ENCODE measurements around the gene GPR85.

Gene GPR85

GRCh38 chr7:113046453-113046852, 40.2 kb downstream of the GPR85 start:
- Mint-ChIP-seq H3K27me3 (peaks cover 26% of the 10 kb centered on the region), H3K27ac (no peak overlapping the region), H3K4me1 (no peaks in the 10 kb centered on the region), H3K9me3 (peaks cover 5% of the 10 kb centered on the region), H3K4me3 (no peak overlapping the region), H3K36me3 (no peaks in the 10 kb centered on the region)
- ATAC-seq: no peak

GRCh38 chr7:113045379-113045778, 41.2 kb downstream of the GPR85 start:
- ATAC-seq: no peak
- Mint-ChIP-seq H3K27me3 (peaks cover 20% of the 10 kb centered on the region), H3K4me1 (no peaks in the 10 kb centered on the region), H3K4me3 (no peak overlapping the region), H3K9me3 (no peaks in the 10 kb centered on the region), H3K36me3 (no peaks in the 10 kb centered on the region), H3K27ac (no peak overlapping the region)

GRCh38 chr7:113044394-113044793, 42.2 kb downstream of the GPR85 start:
- H3K9me3 Mint-ChIP-seq: no peaks in the 10 kb centered on the region
- no peak overlapping the region for H3K27ac Mint-ChIP-seq
- H3K27me3 Mint-ChIP-seq: peaks cover 20% of the 10 kb centered on the region
- H3K4me1 Mint-ChIP-seq: no peaks in the 10 kb centered on the region
- no peak overlapping the region for H3K4me3 Mint-ChIP-seq
- H3K36me3 Mint-ChIP-seq: no peaks in the 10 kb centered on the region
- no peak for ATAC-seq

GRCh38 chr7:113040849-113041248, 45.8 kb downstream of the GPR85 start:
- no peak for ATAC-seq
- Mint-ChIP-seq H3K36me3 (no peaks in the 10 kb centered on the region), H3K4me1 (no peaks in the 10 kb centered on the region), H3K27ac (no peak overlapping the region), H3K4me3 (no peak overlapping the region), H3K27me3 (peaks cover 20% of the 10 kb centered on the region), H3K9me3 (no peaks in the 10 kb centered on the region)

GRCh38 chr7:113033959-113034358, 52.7 kb downstream of the GPR85 start:
- no peak overlapping the region for H3K4me3 Mint-ChIP-seq
- H3K27me3 Mint-ChIP-seq: no peaks in the 10 kb centered on the region
- H3K4me1 Mint-ChIP-seq: no peaks in the 10 kb centered on the region
- no peaks in the 10 kb centered on the region for H3K9me3 Mint-ChIP-seq
- no peak for ATAC-seq
- no peak overlapping the region for H3K27ac Mint-ChIP-seq
- H3K36me3 Mint-ChIP-seq: no peaks in the 10 kb centered on the region
